Astrocyte (in vitro differentiated cells and primary cell): ENCODE measurements around the gene PRKCH. TPM values are rescaled to one million over a fixed set of nuclear protein-coding genes. Genes with fewer than 3 reads are reported as not detected.

Experiments used
- DNase-seq: peaks from one replicate; pipeline ENCODE4 v3.0.0-alpha.2; 2010; ENCODE audit warnings: low read depth
- FAIRE-seq: peaks from 2 replicates; lab custom pipeline; 2011; peaks lifted over from hg19 to GRCh38; lab: Jason Lieb, UNC
- H2AFZ ChIP-seq: 2 replicates; pipeline ENCODE4 v1.6.0; 2012; ENCODE audit warnings: low read depth, low read length, inconsistent platforms
- H3K27ac ChIP-seq: 2 replicates; pipeline ENCODE4 v1.5.1; 2011; ENCODE audit warnings: low read depth, low read length, inconsistent platforms
- H3K27me3 ChIP-seq: 2 replicates; pipeline ENCODE4 v1.6.0; 2011; ENCODE audit warnings: low read length, inconsistent platforms; ENCODE audit not compliant: insufficient read depth
- H3K36me3 ChIP-seq: 2 replicates; pipeline ENCODE4 v1.5.1; 2011; ENCODE audit warnings: low read length, inconsistent platforms; ENCODE audit not compliant: insufficient read depth
- H3K4me1 ChIP-seq: 2 replicates; pipeline ENCODE4 v1.5.1; 2011; ENCODE audit warnings: low read length, inconsistent platforms; ENCODE audit not compliant: insufficient read depth
- H3K4me2 ChIP-seq: 2 replicates; pipeline ENCODE4 v1.6.0; 2012; ENCODE audit warnings: low read length, inconsistent platforms
- H3K4me3 ChIP-seq: 2 replicates; pipeline ENCODE4 v1.5.1; 2011; ENCODE audit warnings: low read depth, mild to moderate bottlenecking, low read length, inconsistent platforms; ENCODE audit not compliant: insufficient read depth
- H3K79me2 ChIP-seq: 2 replicates; pipeline ENCODE4 v1.6.0; 2012; ENCODE audit warnings: mild to moderate bottlenecking, low read length, inconsistent platforms; ENCODE audit not compliant: insufficient read depth
- H3K9ac ChIP-seq: 2 replicates; pipeline ENCODE4 v1.6.0; 2012; ENCODE audit warnings: mild to moderate bottlenecking, low read length, inconsistent platforms
- H3K9me3 ChIP-seq: 2 replicates; pipeline ENCODE4 v1.5.1; 2012; ENCODE audit warnings: low read depth, mild to moderate bottlenecking, low read length, inconsistent platforms; ENCODE audit not compliant: insufficient read depth
- H4K20me1 ChIP-seq: 2 replicates; pipeline ENCODE4 v1.6.0; 2012; ENCODE audit warnings: low read length, inconsistent platforms; ENCODE audit not compliant: insufficient read depth
- H3K27ac Mint-ChIP-seq: one replicate; pipeline ENCODE4 v1.8.0; 2021; ENCODE audit warnings: mild to moderate bottlenecking, mixed read lengths; ENCODE audit not compliant: unreplicated experiment
- H3K27me3 Mint-ChIP-seq: one replicate; pipeline ENCODE4 v1.8.0; 2021; ENCODE audit warnings: low read depth, mixed read lengths; ENCODE audit not compliant: unreplicated experiment
- H3K36me3 Mint-ChIP-seq: one replicate; pipeline ENCODE4 v1.8.0; 2021; ENCODE audit warnings: low read depth, mixed read lengths; ENCODE audit not compliant: unreplicated experiment
- H3K4me1 Mint-ChIP-seq: one replicate; pipeline ENCODE4 v1.8.0; 2021; ENCODE audit warnings: low read depth, mixed read lengths; ENCODE audit not compliant: unreplicated experiment
- H3K4me3 Mint-ChIP-seq: one replicate; pipeline ENCODE4 v1.8.0; 2021; ENCODE audit warnings: mild to moderate bottlenecking, moderate library complexity, mixed read lengths; ENCODE audit not compliant: unreplicated experiment
- H3K9me3 Mint-ChIP-seq: one replicate; pipeline ENCODE4 v1.8.0; 2021; ENCODE audit warnings: mild to moderate bottlenecking, mixed read lengths; ENCODE audit not compliant: unreplicated experiment
- EZH2 ChIP-seq: IDR thresholded peaks from 2 replicates; pipeline ENCODE4 v1.6.1; 2012; ENCODE audit warnings: mild to moderate bottlenecking, low read length, inconsistent platforms; ENCODE audit not compliant: insufficient read depth
- total RNA-seq: library from RNA; stranded (reverse); gene quantifications from 2 replicates; pipeline ENCODE4 v1.2.1, GENCODE V29; 2021
- TF ChIP-seq, protein P1 (sequence below): IDR thresholded peaks from 2 replicates; pipeline ENCODE4 v1.5.1; 2011; ENCODE audit warnings: low read depth, mild to moderate bottlenecking, inconsistent platforms, low read length, moderate library complexity; ENCODE audit not compliant: insufficient read depth

The PRKCH gene
- total RNA-seq, 1 donor from 2014 or later, result 6.0 TPM

DNA sequence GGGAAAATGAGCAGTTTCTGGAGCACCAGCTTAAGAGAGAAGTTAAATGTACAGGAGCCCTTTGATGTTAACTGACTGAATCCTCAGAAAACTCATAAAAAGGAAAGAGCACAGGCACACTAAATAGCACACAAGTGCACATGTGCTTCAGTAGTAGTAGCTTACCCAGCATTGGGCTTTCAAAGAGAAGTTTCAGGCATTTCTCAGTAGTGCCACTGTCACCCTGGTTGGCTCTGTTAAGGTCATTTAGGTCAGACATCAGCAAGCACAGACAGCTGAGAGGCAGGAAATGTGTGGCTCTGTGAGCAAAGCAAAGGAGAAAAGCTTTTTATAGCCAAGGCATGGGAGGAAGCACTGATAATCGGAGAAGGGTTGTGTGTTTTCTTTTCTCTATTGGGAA, 277.6 kb downstream of the PRKCH start:
- FAIRE-seq (no peak), DNase-seq (no peak)
- Histone ChIP-seq H3K27ac (no peak overlapping the region), H3K4me1 (peaks cover 35% of the 10 kb centered on the region), H3K4me3 (no peak overlapping the region), H3K36me3 (no peaks in the 10 kb centered on the region), H3K27me3 (no peaks in the 10 kb centered on the region), H4K20me1 (no peaks in the 10 kb centered on the region), H3K4me2 (peak overlapping the region; percentile 51), H2AFZ (peak overlapping the region; percentile 57), H3K9ac (peak overlapping the region; percentile 42), H3K79me2 (no peaks in the 10 kb centered on the region), H3K9me3 (no peaks in the 10 kb centered on the region)
- Mint-ChIP-seq H3K27ac (peak overlapping the region; percentile 88), H3K36me3 (no peaks in the 10 kb centered on the region), H3K4me1 (peaks cover 38% of the 10 kb centered on the region), H3K9me3 (no peaks in the 10 kb centered on the region), H3K4me3 (no peak overlapping the region), H3K27me3 (no peaks in the 10 kb centered on the region)
- TF ChIP-seq, protein P1, sequence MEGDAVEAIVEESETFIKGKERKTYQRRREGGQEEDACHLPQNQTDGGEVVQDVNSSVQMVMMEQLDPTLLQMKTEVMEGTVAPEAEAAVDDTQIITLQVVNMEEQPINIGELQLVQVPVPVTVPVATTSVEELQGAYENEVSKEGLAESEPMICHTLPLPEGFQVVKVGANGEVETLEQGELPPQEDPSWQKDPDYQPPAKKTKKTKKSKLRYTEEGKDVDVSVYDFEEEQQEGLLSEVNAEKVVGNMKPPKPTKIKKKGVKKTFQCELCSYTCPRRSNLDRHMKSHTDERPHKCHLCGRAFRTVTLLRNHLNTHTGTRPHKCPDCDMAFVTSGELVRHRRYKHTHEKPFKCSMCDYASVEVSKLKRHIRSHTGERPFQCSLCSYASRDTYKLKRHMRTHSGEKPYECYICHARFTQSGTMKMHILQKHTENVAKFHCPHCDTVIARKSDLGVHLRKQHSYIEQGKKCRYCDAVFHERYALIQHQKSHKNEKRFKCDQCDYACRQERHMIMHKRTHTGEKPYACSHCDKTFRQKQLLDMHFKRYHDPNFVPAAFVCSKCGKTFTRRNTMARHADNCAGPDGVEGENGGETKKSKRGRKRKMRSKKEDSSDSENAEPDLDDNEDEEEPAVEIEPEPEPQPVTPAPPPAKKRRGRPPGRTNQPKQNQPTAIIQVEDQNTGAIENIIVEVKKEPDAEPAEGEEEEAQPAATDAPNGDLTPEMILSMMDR, result no peak
- TF ChIP-seq EZH2, result no peak

DNA sequence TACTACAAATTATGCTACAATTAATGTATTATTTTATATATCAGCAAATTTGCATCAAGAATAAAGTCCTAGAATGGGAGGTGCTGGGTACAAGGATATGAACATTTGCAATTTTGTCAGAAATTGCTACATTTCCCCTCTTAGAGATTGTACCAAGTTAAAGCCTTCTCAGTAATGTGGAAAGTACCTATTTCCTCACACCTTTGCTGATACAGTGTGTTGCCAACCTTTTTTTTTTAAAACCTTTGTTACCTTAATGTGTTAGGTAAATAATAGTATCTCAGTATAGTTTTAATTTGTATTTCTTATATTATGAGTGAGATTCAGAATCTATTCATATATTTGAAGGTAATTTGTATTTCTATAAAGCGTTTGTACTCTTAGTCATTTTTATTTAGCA, 278.6 kb downstream of the PRKCH start:
- Histone ChIP-seq H3K4me3 (no peak overlapping the region), H2AFZ (no peak overlapping the region), H3K79me2 (no peaks in the 10 kb centered on the region), H3K36me3 (no peaks in the 10 kb centered on the region), H3K27me3 (no peaks in the 10 kb centered on the region), H3K4me2 (no peak overlapping the region), H3K9ac (no peak overlapping the region), H4K20me1 (no peaks in the 10 kb centered on the region), H3K4me1 (peaks cover 28% of the 10 kb centered on the region), H3K27ac (no peak overlapping the region), H3K9me3 (no peaks in the 10 kb centered on the region)
- no peak overlapping the region for H3K4me3 Mint-ChIP-seq
- H3K36me3 Mint-ChIP-seq, result no peaks in the 10 kb centered on the region
- H3K9me3 Mint-ChIP-seq, result peaks cover 2% of the 10 kb centered on the region
- FAIRE-seq, result no peak
- peaks cover 30% of the 10 kb centered on the region for H3K4me1 Mint-ChIP-seq
- TF ChIP-seq, protein P1, result no peak
- no peak for TF ChIP-seq EZH2
- H3K27me3 Mint-ChIP-seq, result no peaks in the 10 kb centered on the region
- no peak for DNase-seq
- H3K27ac Mint-ChIP-seq, result no peak overlapping the region

Other genes starting within 250 kb of the PRKCH start
- gene TMEM30B, start 40.2 kb upstream of the PRKCH start, total RNA-seq, result 0.36 TPM in 1 of 2 replicates, not detected in the other